Body of pancreas (tissue), 4 donors: ENCODE measurements around the gene POR.

Experiments
- POLR2A ChIP-seq, 3 donors: fragments of 450-650 bp; IDR thresholded peaks; one replicate each; pipeline ENCODE4 v1.6.1; 2016; ENCODE audit warnings: antibody characterized with exemption in 3 of 3, mild to moderate bottlenecking in 2 of 3
- TF ChIP-seq, protein P1 (sequence below), 7 experiments: fragments of 450-650 bp in 4 of 7; fragments of 200-600 bp in 3 of 7; sonication (generic) in 3 of 7; IDR thresholded peaks; one replicate each; pipeline ENCODE4 v1.5.1; 2016 to 2019; ENCODE audit warnings: antibody characterized with exemption in 7 of 7

DNA sequence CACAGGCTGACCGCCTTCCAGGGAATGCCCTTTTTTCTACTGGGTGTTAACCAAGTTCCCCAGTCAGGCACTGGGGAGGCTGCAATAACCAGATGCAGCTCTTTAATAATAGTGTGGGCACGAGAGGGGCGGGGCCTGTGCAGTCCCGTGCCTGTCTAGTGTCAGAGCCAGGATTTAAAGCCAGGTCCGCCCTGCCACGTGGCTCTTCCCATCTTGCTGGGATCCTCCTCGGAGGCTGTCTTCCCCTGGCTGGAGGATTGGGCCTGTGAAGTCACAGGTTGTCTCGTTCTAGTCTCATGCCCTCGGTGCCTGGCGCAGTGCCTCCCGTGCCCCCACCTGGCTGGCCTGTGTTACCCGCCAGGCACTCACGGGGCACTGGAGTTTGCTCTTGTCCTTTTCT is 54.2 kb downstream of the POR start:
- TF ChIP-seq POLR2A (IDR thresholded peaks at IDR 0.05) = no peak
- TF ChIP-seq, protein P1, sequence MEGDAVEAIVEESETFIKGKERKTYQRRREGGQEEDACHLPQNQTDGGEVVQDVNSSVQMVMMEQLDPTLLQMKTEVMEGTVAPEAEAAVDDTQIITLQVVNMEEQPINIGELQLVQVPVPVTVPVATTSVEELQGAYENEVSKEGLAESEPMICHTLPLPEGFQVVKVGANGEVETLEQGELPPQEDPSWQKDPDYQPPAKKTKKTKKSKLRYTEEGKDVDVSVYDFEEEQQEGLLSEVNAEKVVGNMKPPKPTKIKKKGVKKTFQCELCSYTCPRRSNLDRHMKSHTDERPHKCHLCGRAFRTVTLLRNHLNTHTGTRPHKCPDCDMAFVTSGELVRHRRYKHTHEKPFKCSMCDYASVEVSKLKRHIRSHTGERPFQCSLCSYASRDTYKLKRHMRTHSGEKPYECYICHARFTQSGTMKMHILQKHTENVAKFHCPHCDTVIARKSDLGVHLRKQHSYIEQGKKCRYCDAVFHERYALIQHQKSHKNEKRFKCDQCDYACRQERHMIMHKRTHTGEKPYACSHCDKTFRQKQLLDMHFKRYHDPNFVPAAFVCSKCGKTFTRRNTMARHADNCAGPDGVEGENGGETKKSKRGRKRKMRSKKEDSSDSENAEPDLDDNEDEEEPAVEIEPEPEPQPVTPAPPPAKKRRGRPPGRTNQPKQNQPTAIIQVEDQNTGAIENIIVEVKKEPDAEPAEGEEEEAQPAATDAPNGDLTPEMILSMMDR (IDR thresholded peaks at IDR 0.05) = no peak
